Panc1 (cell line): ENCODE data around the gene PPBP.

Experiments used
- CTCF ChIP-seq: fragments of 450-650 bp; IDR thresholded peaks from 2 replicates; pipeline ENCODE4 v1.5.1; 2017; ENCODE audit warnings: mild to moderate bottlenecking
- SIN3A ChIP-seq: IDR thresholded peaks from 2 replicates; pipeline ENCODE4 v1.6.1; 2012; ENCODE audit warnings: low read depth, mild to moderate bottlenecking, low read length, moderate library complexity, borderline replicate concordance; ENCODE audit not compliant: insufficient read depth
- TCF7L2 ChIP-seq: IDR thresholded peaks from 2 replicates; pipeline ENCODE4 v1.6.1; 2011; ENCODE audit warnings: mild to moderate bottlenecking, low read depth, low read length, inconsistent platforms

DNA sequence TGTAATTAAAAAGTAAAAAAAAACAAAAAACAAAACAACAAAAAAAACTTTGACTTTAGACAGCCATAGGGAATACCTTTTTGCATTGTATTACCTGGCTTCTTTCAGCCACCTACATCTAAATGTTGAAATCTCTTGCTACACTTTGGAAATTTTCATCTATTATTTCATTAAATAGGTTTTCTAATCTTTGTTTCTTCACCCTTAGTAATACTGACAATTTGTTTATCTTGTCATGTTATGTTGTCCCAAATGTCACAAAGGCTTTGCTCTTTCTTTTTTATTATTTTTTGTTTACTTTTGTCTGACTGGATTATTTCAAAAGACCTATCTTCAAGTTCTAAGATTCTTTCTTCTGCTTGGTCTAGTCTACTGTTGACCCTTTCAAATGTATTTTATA lies 13.6 kb downstream of the PPBP start:
- no peak for TF ChIP-seq CTCF
- TF ChIP-seq SIN3A = no peak
- no peak for TF ChIP-seq TCF7L2
